Stimulated activated naive CD8-positive, alpha-beta T cell treated with anti-CD3 and anti-CD28 coated beads, Interleukin-15, Interleukin-2, amounts not matched to agents 100 ng/mL and 50 ng/mL, for 24 hours (primary cell): ENCODE measurements around the gene CD163L1.
"Not testable (repeated sequence)": the region's sequence is repeated elsewhere in the genome, so short reads cannot be mapped to it uniquely, and the experiment has no call there.

Experiments used
- H3K27ac Mint-ChIP-seq: one replicate; pipeline ENCODE4 v1.8.0; 2021; ENCODE audit warnings: mild to moderate bottlenecking, mixed read lengths
- H3K27me3 Mint-ChIP-seq: one replicate; pipeline ENCODE4 v1.8.0; 2021; ENCODE audit warnings: mixed read lengths
- H3K36me3 Mint-ChIP-seq: one replicate; pipeline ENCODE4 v1.8.0; 2021; ENCODE audit warnings: low read depth, mixed read lengths
- H3K4me1 Mint-ChIP-seq: one replicate; pipeline ENCODE4 v1.8.0; 2021; ENCODE audit warnings: low read depth, mixed read lengths
- H3K4me3 Mint-ChIP-seq: one replicate; pipeline ENCODE4 v1.8.0; 2021; ENCODE audit warnings: mild to moderate bottlenecking, mixed read lengths
- H3K9me3 Mint-ChIP-seq: one replicate; pipeline ENCODE4 v1.8.0; 2021; ENCODE audit warnings: mixed read lengths

Gene CD163L1

GRCh38 chr12:7438291-7438995 lies 5.5 kb downstream of the CD163L1 start:
- H3K27ac Mint-ChIP-seq, H3K9me3 Mint-ChIP-seq, H3K4me1 Mint-ChIP-seq, H3K4me3 Mint-ChIP-seq, H3K36me3 Mint-ChIP-seq: not testable (repeated sequence)
- peaks cover 45% of the 10 kb centered on the region for H3K27me3 Mint-ChIP-seq

- not testable (repeated sequence) for H3K4me1 Mint-ChIP-seq, H3K4me3 Mint-ChIP-seq, H3K9me3 Mint-ChIP-seq, H3K36me3 Mint-ChIP-seq
- peak overlapping the region; percentile 29 for H3K27ac Mint-ChIP-seq
- peaks cover 42% of the 10 kb centered on the region for H3K27me3 Mint-ChIP-seq
Observed at GRCh38 chr12:7437494-7437893, 6.5 kb downstream of the CD163L1 start.

- Mint-ChIP-seq H3K4me1 (no peaks in the 10 kb centered on the region), H3K27ac (no peak overlapping the region), H3K36me3 (no peaks in the 10 kb centered on the region), H3K4me3 (no peak overlapping the region), H3K9me3 (peaks cover 6% of the 10 kb centered on the region), H3K27me3 (peaks cover 31% of the 10 kb centered on the region)
Observed at GRCh38 chr12:7434670-7435069, 9.3 kb downstream of the CD163L1 start.

- H3K4me3 Mint-ChIP-seq, result no peak overlapping the region
- no peaks in the 10 kb centered on the region for H3K9me3 Mint-ChIP-seq
Observed at GRCh38 chr12:7433276-7433822, 10.6 kb downstream of the CD163L1 start.

GRCh38 chr12:7431993-7432685 lies 11.8 kb downstream of the CD163L1 start:
- H3K27me3 Mint-ChIP-seq, result peaks cover 15% of the 10 kb centered on the region
- no peaks in the 10 kb centered on the region for H3K9me3 Mint-ChIP-seq
- H3K4me1 Mint-ChIP-seq, result no peaks in the 10 kb centered on the region
- H3K36me3 Mint-ChIP-seq, result no peaks in the 10 kb centered on the region
- H3K4me3 Mint-ChIP-seq, result no peak overlapping the region
- H3K27ac Mint-ChIP-seq, result no peak overlapping the region

More at GRCh38 chr12:7433276-7433822, 10.6 kb downstream of the CD163L1 start:
- Mint-ChIP-seq H3K27ac (no peak overlapping the region), H3K27me3 (peaks cover 23% of the 10 kb centered on the region), H3K36me3 (no peaks in the 10 kb centered on the region), H3K4me1 (no peaks in the 10 kb centered on the region)

- no peak overlapping the region for H3K4me3 Mint-ChIP-seq
- H3K4me1 Mint-ChIP-seq, result no peaks in the 10 kb centered on the region
- H3K27me3 Mint-ChIP-seq, result peaks cover 25% of the 10 kb centered on the region
- H3K36me3 Mint-ChIP-seq, result no peaks in the 10 kb centered on the region
- no peaks in the 10 kb centered on the region for H3K9me3 Mint-ChIP-seq
- H3K27ac Mint-ChIP-seq, result no peak overlapping the region
Observed at GRCh38 chr12:7411343-7411742, 32.6 kb downstream of the CD163L1 start.

DNA sequence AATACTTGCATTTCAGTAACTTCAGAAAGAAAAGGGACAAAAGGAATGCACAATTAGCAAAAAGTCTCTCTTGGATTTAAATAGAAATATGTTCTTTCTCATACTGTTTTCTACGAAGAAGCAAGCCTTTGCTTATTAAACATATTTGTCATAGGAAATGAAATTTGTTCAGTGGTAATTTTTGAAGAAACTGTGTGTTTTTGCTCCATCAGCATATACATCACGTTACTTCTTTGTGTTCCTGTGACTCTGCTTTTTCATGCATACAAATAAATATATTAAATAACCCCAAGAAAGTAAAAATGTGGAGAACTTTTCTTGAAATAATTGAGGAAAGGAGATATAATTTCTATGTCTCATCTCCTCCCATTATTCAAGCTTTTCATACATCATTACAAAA lies 39.7 kb downstream of the CD163L1 start:
- H3K27me3 Mint-ChIP-seq, result peaks cover 22% of the 10 kb centered on the region
- no peaks in the 10 kb centered on the region for H3K36me3 Mint-ChIP-seq
- H3K4me3 Mint-ChIP-seq, result no peak overlapping the region
- no peaks in the 10 kb centered on the region for H3K4me1 Mint-ChIP-seq
- no peaks in the 10 kb centered on the region for H3K9me3 Mint-ChIP-seq
- H3K27ac Mint-ChIP-seq, result no peak overlapping the region

DNA sequence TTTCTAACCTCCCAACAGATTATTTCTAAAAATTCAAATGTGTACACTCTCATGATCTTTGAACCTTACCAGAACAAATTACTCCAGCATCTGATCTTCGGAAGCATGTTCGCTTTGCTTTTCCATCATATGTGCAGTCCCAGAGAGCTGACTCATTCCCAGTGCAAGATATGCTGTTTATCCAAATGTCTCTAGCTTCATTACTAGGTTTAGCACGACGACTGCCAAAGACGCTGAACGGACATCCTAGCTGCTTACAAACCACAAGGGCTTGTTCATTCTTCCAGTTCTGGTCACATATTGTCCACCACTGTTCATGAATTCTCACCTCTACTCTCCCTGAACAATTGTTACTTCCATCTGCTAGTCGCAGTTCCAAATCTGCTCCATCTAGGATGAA lies 40.5 kb downstream of the CD163L1 start:
- Mint-ChIP-seq H3K36me3 (no peaks in the 10 kb centered on the region), H3K27ac (no peak overlapping the region), H3K4me1 (no peaks in the 10 kb centered on the region), H3K9me3 (no peaks in the 10 kb centered on the region), H3K27me3 (peaks cover 22% of the 10 kb centered on the region), H3K4me3 (no peak overlapping the region)

- Mint-ChIP-seq H3K36me3 (no peaks in the 10 kb centered on the region), H3K27me3 (peaks cover 5% of the 10 kb centered on the region), H3K27ac (no peak overlapping the region), H3K4me1 (no peaks in the 10 kb centered on the region), H3K4me3 (no peak overlapping the region), H3K9me3 (no peaks in the 10 kb centered on the region)
Observed at GRCh38 chr12:7399089-7399488, 44.9 kb downstream of the CD163L1 start.

GRCh38 chr12:7396418-7396817 lies 47.5 kb downstream of the CD163L1 start:
- Mint-ChIP-seq H3K27ac (no peak overlapping the region), H3K27me3 (peaks cover 4% of the 10 kb centered on the region), H3K9me3 (no peaks in the 10 kb centered on the region), H3K36me3 (no peaks in the 10 kb centered on the region), H3K4me1 (no peaks in the 10 kb centered on the region), H3K4me3 (no peak overlapping the region)

DNA sequence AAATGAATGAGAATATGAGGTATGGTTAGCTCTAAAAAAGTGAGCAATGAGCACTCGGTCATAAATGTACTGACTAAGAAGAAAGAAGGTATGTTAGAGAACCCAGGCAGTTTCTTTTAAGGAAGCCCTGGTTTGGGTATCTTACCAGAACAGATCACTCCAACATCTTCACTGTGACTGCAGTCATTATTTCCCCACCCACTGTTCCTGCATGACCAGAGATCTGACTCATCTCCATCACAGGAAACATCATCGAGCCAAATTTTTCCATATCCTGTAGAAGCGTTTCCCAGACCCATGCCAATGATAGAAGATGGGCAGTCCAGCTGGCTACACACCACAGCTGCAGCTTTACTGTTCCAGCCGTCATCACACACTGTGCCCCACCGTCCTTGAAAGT lies 48.0 kb downstream of the CD163L1 start:
- H3K27ac Mint-ChIP-seq, result no peak overlapping the region
- no peaks in the 10 kb centered on the region for H3K9me3 Mint-ChIP-seq
- H3K36me3 Mint-ChIP-seq, result no peaks in the 10 kb centered on the region

DNA sequence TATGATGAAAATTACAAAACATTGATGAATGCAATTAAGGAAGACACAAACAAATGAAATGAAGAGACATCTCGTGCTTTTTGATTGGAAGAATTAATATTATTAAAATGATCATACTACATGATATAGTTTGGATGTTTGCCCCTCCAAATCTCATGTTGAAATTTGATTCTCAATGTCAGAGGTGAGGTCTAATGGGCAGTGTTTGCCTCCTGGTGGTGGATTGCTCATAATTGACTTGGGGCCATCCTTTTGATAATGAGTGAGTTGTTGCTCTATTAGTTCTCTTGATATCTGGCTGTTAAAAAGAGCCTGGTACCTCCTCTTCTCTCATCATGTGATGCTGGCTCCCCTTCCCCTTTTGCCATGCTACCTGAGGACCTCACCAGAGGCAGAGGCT lies 56.7 kb downstream of the CD163L1 start:
- Mint-ChIP-seq H3K27ac (no peak overlapping the region), H3K4me1 (no peaks in the 10 kb centered on the region), H3K36me3 (no peaks in the 10 kb centered on the region), H3K9me3 (peaks cover 14% of the 10 kb centered on the region), H3K27me3 (peaks cover 16% of the 10 kb centered on the region), H3K4me3 (no peak overlapping the region)

More for the DNA sequence above, 48.0 kb downstream of the CD163L1 start:
- Mint-ChIP-seq H3K4me1 (no peaks in the 10 kb centered on the region), H3K27me3 (peaks cover 4% of the 10 kb centered on the region), H3K4me3 (no peak overlapping the region)

DNA sequence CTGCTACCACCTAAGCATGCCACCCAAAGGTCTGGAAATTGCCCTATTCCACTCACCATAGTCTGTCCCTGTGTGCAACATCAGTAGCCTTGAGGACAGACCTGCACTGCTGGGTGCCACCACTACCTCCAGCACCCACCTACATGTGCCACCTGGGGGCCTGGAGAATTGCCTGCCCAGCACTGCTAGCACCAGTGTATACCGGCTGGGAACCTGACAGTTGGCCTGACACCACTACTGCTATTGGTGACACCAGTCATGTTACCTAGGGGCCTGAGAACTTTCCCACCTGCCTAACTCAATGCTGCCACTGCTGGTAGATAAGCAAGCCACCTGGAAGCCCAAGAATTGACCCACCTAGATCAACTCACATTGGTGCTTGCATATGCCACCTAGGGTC lies 60.8 kb downstream of the CD163L1 start:
- H3K36me3 Mint-ChIP-seq, result no peaks in the 10 kb centered on the region
- no peak overlapping the region for H3K27ac Mint-ChIP-seq
- peaks cover 19% of the 10 kb centered on the region for H3K27me3 Mint-ChIP-seq
- peaks cover 14% of the 10 kb centered on the region for H3K9me3 Mint-ChIP-seq
- H3K4me3 Mint-ChIP-seq, result no peak overlapping the region
- H3K4me1 Mint-ChIP-seq, result no peaks in the 10 kb centered on the region

- H3K9me3 Mint-ChIP-seq, result no peaks in the 10 kb centered on the region
- H3K27me3 Mint-ChIP-seq, result peaks cover 15% of the 10 kb centered on the region
- no peak overlapping the region for H3K27ac Mint-ChIP-seq
- no peak overlapping the region for H3K4me3 Mint-ChIP-seq
- no peaks in the 10 kb centered on the region for H3K4me1 Mint-ChIP-seq
- no peaks in the 10 kb centered on the region for H3K36me3 Mint-ChIP-seq
Observed at GRCh38 chr12:7376196-7376595, 67.8 kb downstream of the CD163L1 start.

GRCh38 chr12:7375145-7375543 lies 68.8 kb downstream of the CD163L1 start:
- peaks cover 19% of the 10 kb centered on the region for H3K27me3 Mint-ChIP-seq

More at GRCh38 chr12:7375145-7375543, 68.8 kb downstream of the CD163L1 start:
- Mint-ChIP-seq H3K4me3 (no peak overlapping the region), H3K9me3 (peaks cover 8% of the 10 kb centered on the region), H3K27ac (no peak overlapping the region), H3K36me3 (no peaks in the 10 kb centered on the region), H3K4me1 (no peaks in the 10 kb centered on the region)
